GM12878 (cell line): ENCODE data around the gene ATP8A1. TPM values are rescaled to one million over a fixed set of nuclear protein-coding genes. Genes with fewer than 3 reads are reported as not detected.

Experiments
- CEBPZ ChIP-seq: fragments of 150-350 bp; IDR thresholded peaks from 2 replicates; pipeline ENCODE4 v1.6.1; 2016; ENCODE audit warnings: low read depth, low read length
- CHD4 ChIP-seq: fragments of 200-600 bp; sonication (generic); IDR thresholded peaks from 2 replicates; pipeline ENCODE4 v1.6.1; 2016; ENCODE audit warnings: mild to moderate bottlenecking
- KLF5 ChIP-seq: fragments of 450-650 bp; IDR thresholded peaks from 2 replicates; pipeline ENCODE4 v1.6.1; 2014; ENCODE audit warnings: mild to moderate bottlenecking; ENCODE audit not compliant: partially characterized antibody
- MTA2 ChIP-seq: fragments of 450-650 bp; IDR thresholded peaks from 2 replicates; pipeline ENCODE4 v1.6.1; 2016; ENCODE audit warnings: low read depth, mild to moderate bottlenecking, moderate library complexity
- MYC ChIP-seq: IDR thresholded peaks from 2 replicates; pipeline ENCODE4 v1.6.1; 2011; ENCODE audit warnings: mild to moderate bottlenecking, low read length, moderate library complexity, inconsistent platforms; ENCODE audit not compliant: insufficient read depth, insufficient replicate concordance, insufficient read length, severe bottlenecking
- NR2F1 ChIP-seq: fragments of 450-650 bp; conservative IDR thresholded peaks from 2 replicates; pipeline ENCODE4 v1.6.1; 2017; ENCODE audit warnings: mild to moderate bottlenecking
- RBBP5 ChIP-seq: fragments of 200-600 bp; sonication (generic); conservative IDR thresholded peaks from 2 replicates; pipeline ENCODE4 v1.6.1; 2016
- SIN3A ChIP-seq: IDR thresholded peaks from 2 replicates; pipeline ENCODE4 v1.6.1; 2012; ENCODE audit warnings: low read depth, low read length, improper control_type of control experiment
- SREBF2 ChIP-seq: IDR thresholded peaks from 2 replicates; pipeline ENCODE4 v1.6.1; 2012; ENCODE audit warnings: mild to moderate bottlenecking, low read length
- TBL1XR1 ChIP-seq: IDR thresholded peaks from 2 replicates; pipeline ENCODE4 v1.6.1; 2012; ENCODE audit warnings: low read depth, low read length, improper control_type of control experiment
- TCF7 ChIP-seq: IDR thresholded peaks from 2 replicates; pipeline ENCODE4 v1.6.1; 2014; ENCODE audit warnings: antibody characterized with exemption, borderline replicate concordance
- ZBTB40 ChIP-seq: fragments of 450-650 bp; IDR thresholded peaks from 2 replicates; pipeline ENCODE4 v1.6.1; 2016; ENCODE audit warnings: mild to moderate bottlenecking, moderate library complexity, borderline replicate concordance
- polyA plus RNA-seq, 11 experiments: library from polyadenylated mRNA; depleted of rRNA in 4 of 11; unstranded in 6 of 11; stranded (reverse) in 5 of 11; fragments of >200 nt; fragmentation: Nextera tagmentation in 4 of 11; fragmentation: Illumina TruSeq in 1 of 11; extraction: Ambion mirVana in 4 of 11; extraction: Trizol in 1 of 11; gene quantifications; 1 replicate in 1 of 11; 2 replicates in 10 of 11; pipeline versions ENCODE4 v1.2.1 to v1.2.3, GENCODE V29; 2011 to 2016; ENCODE audit warnings: inconsistent platforms in 2 of 11, missing spikeins in 2 of 11, low read depth in 1 of 11
- total RNA-seq, 4 experiments: library from RNA; depleted of rRNA in 3 of 4; stranded (reverse); fragments of >200 nt in 3 of 4; fragmentation: Illumina TruSeq in 1 of 4; extraction: Trizol in 1 of 4; gene quantifications; 2 replicates each; pipeline versions ENCODE4 v1.2.1 to v1.2.3, GENCODE V29; 2013 to 2021
- TF ChIP-seq, protein P1 (sequence below): fragments of 450-650 bp; IDR thresholded peaks from 2 replicates; pipeline ENCODE4 v1.6.1; 2017; ENCODE audit warnings: mild to moderate bottlenecking, moderate library complexity
- TF ChIP-seq, protein P2 (sequence below): IDR thresholded peaks from 2 replicates; pipeline ENCODE4 v1.6.1; 2011; ENCODE audit warnings: low read depth, low read length, improper control_type of control experiment, borderline replicate concordance
- TF ChIP-seq, protein P3 (sequence below): fragments of 450-650 bp; IDR thresholded peaks from 2 replicates; pipeline ENCODE4 v1.6.1; 2016; ENCODE audit warnings: mild to moderate bottlenecking

ATP8A1 gene
- total and polyA plus RNA-seq, 10 of the 15 experiments (the other 5 are each of a cell fraction or from before 2014, with no cell fraction given) = 9.0 to 116 (median 37.3) TPM

GRCh38 chr4:42655921-42656678 is 805 bp downstream of the ATP8A1 start (continued):
- TF ChIP-seq NR2F1 = no peak
- peak; percentile 78; the same call in 1 of the 2 replicates for TF ChIP-seq SIN3A
- TF ChIP-seq, protein P1, sequence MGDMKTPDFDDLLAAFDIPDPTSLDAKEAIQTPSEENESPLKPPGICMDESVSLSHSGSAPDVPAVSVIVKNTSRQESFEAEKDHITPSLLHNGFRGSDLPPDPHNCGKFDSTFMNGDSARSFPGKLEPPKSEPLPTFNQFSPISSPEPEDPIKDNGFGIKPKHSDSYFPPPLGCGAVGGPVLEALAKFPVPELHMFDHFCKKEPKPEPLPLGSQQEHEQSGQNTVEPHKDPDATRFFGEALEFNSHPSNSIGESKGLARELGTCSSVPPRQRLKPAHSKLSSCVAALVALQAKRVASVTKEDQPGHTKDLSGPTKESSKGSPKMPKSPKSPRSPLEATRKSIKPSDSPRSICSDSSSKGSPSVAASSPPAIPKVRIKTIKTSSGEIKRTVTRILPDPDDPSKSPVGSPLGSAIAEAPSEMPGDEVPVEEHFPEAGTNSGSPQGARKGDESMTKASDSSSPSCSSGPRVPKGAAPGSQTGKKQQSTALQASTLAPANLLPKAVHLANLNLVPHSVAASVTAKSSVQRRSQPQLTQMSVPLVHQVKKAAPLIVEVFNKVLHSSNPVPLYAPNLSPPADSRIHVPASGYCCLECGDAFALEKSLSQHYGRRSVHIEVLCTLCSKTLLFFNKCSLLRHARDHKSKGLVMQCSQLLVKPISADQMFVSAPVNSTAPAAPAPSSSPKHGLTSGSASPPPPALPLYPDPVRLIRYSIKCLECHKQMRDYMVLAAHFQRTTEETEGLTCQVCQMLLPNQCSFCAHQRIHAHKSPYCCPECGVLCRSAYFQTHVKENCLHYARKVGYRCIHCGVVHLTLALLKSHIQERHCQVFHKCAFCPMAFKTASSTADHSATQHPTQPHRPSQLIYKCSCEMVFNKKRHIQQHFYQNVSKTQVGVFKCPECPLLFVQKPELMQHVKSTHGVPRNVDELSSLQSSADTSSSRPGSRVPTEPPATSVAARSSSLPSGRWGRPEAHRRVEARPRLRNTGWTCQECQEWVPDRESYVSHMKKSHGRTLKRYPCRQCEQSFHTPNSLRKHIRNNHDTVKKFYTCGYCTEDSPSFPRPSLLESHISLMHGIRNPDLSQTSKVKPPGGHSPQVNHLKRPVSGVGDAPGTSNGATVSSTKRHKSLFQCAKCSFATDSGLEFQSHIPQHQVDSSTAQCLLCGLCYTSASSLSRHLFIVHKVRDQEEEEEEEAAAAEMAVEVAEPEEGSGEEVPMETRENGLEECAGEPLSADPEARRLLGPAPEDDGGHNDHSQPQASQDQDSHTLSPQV = no peak
- no peak for TF ChIP-seq TCF7
- TF ChIP-seq RBBP5 = 0 out of 2 replicates have a peak, but pooled peaks have one; percentile 17
- TF ChIP-seq CHD4 = no peak
- no peak for TF ChIP-seq MYC
- TF ChIP-seq SREBF2 = no peak
- peak; percentile 48; the same call in 1 of the 2 replicates for TF ChIP-seq MTA2
- no peak for TF ChIP-seq KLF5
- TF ChIP-seq, protein P2, sequence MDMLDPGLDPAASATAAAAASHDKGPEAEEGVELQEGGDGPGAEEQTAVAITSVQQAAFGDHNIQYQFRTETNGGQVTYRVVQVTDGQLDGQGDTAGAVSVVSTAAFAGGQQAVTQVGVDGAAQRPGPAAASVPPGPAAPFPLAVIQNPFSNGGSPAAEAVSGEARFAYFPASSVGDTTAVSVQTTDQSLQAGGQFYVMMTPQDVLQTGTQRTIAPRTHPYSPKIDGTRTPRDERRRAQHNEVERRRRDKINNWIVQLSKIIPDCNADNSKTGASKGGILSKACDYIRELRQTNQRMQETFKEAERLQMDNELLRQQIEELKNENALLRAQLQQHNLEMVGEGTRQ = no peak
- no peak for TF ChIP-seq ZBTB40
- TF ChIP-seq CEBPZ = no peak
- TF ChIP-seq, protein P3, sequence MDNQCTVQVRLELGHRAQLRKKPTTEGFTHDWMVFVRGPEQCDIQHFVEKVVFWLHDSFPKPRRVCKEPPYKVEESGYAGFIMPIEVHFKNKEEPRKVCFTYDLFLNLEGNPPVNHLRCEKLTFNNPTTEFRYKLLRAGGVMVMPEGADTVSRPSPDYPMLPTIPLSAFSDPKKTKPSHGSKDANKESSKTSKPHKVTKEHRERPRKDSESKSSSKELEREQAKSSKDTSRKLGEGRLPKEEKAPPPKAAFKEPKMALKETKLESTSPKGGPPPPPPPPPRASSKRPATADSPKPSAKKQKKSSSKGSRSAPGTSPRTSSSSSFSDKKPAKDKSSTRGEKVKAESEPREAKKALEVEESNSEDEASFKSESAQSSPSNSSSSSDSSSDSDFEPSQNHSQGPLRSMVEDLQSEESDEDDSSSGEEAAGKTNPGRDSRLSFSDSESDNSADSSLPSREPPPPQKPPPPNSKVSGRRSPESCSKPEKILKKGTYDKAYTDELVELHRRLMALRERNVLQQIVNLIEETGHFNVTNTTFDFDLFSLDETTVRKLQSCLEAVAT = no peak
- TF ChIP-seq TBL1XR1 = no peak
